NCI-H1105 (cell line): ENCODE measurements around the gene PRRX1.

Source experiments
- DNase-seq: peaks from one replicate; lab custom pipeline; 2025; lab: John Stamatoyannopoulos, UW

The PRRX1 gene

GRCh38 chr1:170765712-170766330, 101.9 kb downstream of the PRRX1 start:
- DNase-seq, result no peak

- no peak for DNase-seq
Measured at GRCh38 chr1:170768929-170769328, 105.0 kb downstream of the PRRX1 start.

- DNase-seq, result no peak
Measured at GRCh38 chr1:170769691-170770090, 105.8 kb downstream of the PRRX1 start.

- no peak for DNase-seq
Measured at GRCh38 chr1:170770254-170770653, 106.3 kb downstream of the PRRX1 start.

GRCh38 chr1:170776252-170776651, 112.3 kb downstream of the PRRX1 start:
- DNase-seq, result no peak

- no peak for DNase-seq
Measured at GRCh38 chr1:170776777-170777176, 112.8 kb downstream of the PRRX1 start.
